ENCODE results near the gene KIAA1217. TPM values are rescaled to one million over a fixed set of nuclear protein-coding genes. Genes with fewer than 3 reads are reported as not detected.

The KIAA1217 gene
- total and polyA plus RNA-seq, 2 experiments from 2014 or later: 5.4 to 8.1 TPM

DNA sequence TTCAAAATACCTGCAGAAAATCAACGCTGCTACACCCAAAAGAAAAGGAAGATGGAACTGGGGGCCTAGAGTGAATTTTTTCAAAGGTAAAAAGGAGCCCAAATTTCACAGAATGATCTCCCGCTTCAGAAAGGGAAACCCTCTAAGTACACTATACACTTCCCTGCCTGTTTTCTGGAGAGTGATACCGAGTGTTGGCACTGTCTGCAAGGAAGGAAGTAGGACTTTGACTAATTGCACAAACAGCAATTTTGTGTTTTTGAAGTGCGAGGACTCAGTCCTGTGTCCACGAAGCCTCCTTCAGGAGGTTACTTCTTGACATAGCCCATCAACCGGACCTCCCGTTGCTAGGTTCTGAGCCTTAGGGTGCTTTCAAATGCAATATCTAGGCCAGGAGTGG lies 106.3 kb downstream of the KIAA1217 start:
- 84 to 85% methylated on average over 7 of the region's 7 CpGs for WGBS, 2 experiments (ENCODE audit: low coverage in 1 of 2, low lambda C conversion rate in 2 of 2, missing lambda C conversion rate in 2 of 2)
- DNase-seq: no peak
- no peak overlapping the region for H3K9ac ChIP-seq
- H3K27ac ChIP-seq: no peak overlapping the region
- no peaks in the 10 kb centered on the region for H3K9me2 ChIP-seq (ENCODE audit: insufficient read depth)
- H3K9me3 ChIP-seq (ENCODE audit: low read depth): no peaks in the 10 kb centered on the region
- no peak overlapping the region for H3K4me3 ChIP-seq
- H3K27me3 ChIP-seq (replicated peaks; ENCODE audit: insufficient read depth): no peaks in the 10 kb centered on the region
- H3K36me3 ChIP-seq (ENCODE audit: low read depth): no peaks in the 10 kb centered on the region
- in situ Hi-C loops (cut with MboI): no loop called here
- no peaks in the 10 kb centered on the region for H3K4me1 ChIP-seq (ENCODE audit: insufficient read depth)
- H3K4me2 ChIP-seq (ENCODE audit: unreplicated experiment): no peak overlapping the region
- no peaks in the 10 kb centered on the region for H3K79me2 ChIP-seq (ENCODE audit: insufficient read depth)
- no peaks in the 10 kb centered on the region for H4K20me1 ChIP-seq (ENCODE audit: insufficient read depth)
- no peaks in the 10 kb centered on the region for H3F3A ChIP-seq (ENCODE audit: insufficient read depth)
- no peak overlapping the region for H2AFZ ChIP-seq
- no peak for TF ChIP-seq EZH2phosphoT487 (IDR thresholded peaks at IDR 0.05; ENCODE audit: insufficient read depth, low read depth)
- TF ChIP-seq EZH2 (IDR thresholded peaks at IDR 0.05; ENCODE audit: insufficient read depth, poor library complexity, severe bottlenecking): no peak

DNA sequence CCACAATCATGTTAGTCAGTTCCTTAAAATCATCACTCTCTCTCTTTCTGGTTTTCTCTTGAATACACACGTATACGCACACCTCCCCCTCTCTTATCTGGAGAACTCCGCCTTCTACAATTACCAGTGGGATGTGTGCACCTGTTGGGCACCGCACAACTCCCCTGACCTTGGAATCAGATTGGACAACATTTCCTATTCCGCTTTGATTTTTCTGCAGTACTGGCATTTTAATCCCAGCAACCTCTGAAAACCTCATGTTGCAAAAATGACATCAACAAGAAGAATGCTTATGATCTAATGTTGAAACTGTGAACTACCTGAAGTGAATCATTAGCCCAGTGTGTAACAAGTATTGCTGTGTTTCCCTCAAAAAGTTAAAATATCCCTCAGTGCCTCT lies 109.6 kb downstream of the KIAA1217 start:
- no peak overlapping the region for H3K9ac ChIP-seq
- TF ChIP-seq EZH2phosphoT487 (IDR thresholded peaks at IDR 0.05; ENCODE audit: insufficient read depth, low read depth): no peak
- no peaks in the 10 kb centered on the region for H3K9me2 ChIP-seq (ENCODE audit: insufficient read depth)
- H3K27me3 ChIP-seq (replicated peaks; ENCODE audit: insufficient read depth): no peaks in the 10 kb centered on the region
- H3K27ac ChIP-seq: no peak overlapping the region
- H3K79me2 ChIP-seq (ENCODE audit: insufficient read depth): no peaks in the 10 kb centered on the region
- H3K4me1 ChIP-seq (ENCODE audit: insufficient read depth): no peaks in the 10 kb centered on the region
- no peak overlapping the region for H3K4me2 ChIP-seq (ENCODE audit: unreplicated experiment)
- H3K9me3 ChIP-seq (ENCODE audit: low read depth): no peaks in the 10 kb centered on the region
- H3K36me3 ChIP-seq (ENCODE audit: low read depth): no peaks in the 10 kb centered on the region
- WGBS, 2 experiments (ENCODE audit: low coverage in 1 of 2, low lambda C conversion rate in 2 of 2, missing lambda C conversion rate in 2 of 2): 76 to 80% methylated on average over 5 of the region's 5 CpGs
- H3F3A ChIP-seq (ENCODE audit: insufficient read depth): no peaks in the 10 kb centered on the region
- H3K4me3 ChIP-seq: no peak overlapping the region
- H4K20me1 ChIP-seq (ENCODE audit: insufficient read depth): no peaks in the 10 kb centered on the region
- in situ Hi-C loops (cut with MboI): no loop called here
- DNase-seq: peak; percentile 18
- H2AFZ ChIP-seq: no peak overlapping the region

DNA sequence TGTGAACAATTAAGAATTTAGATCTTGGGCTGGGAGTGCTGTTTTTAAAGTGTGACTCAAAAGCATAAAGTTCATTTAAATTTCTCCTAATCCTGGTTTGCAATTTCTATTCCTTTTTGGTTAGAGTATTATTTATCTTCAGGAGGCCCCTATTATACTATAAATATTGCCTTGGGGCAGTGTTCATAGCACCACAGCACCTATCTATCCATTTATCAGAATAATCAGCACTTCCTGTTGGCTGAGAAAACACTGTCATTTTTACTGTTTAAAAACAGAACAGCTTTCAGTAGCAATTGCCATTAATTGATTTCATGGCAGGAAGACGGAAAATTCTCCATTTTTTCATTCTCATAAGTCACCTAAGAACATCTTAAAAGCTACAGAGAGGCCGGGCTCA lies 111.4 kb downstream of the KIAA1217 start:
- no peaks in the 10 kb centered on the region for H3K79me2 ChIP-seq (ENCODE audit: insufficient read depth)
- H4K20me1 ChIP-seq (ENCODE audit: insufficient read depth): no peaks in the 10 kb centered on the region
- no peaks in the 10 kb centered on the region for H3K4me1 ChIP-seq (ENCODE audit: insufficient read depth)
- no peaks in the 10 kb centered on the region for H3K27me3 ChIP-seq (replicated peaks; ENCODE audit: insufficient read depth)
- H2AFZ ChIP-seq: no peak overlapping the region
- TF ChIP-seq EZH2phosphoT487 (IDR thresholded peaks at IDR 0.05; ENCODE audit: insufficient read depth, low read depth): no peak
- TF ChIP-seq EZH2 (IDR thresholded peaks at IDR 0.05; ENCODE audit: insufficient read depth, poor library complexity, severe bottlenecking): no peak
- no peak for DNase-seq
- no peak overlapping the region for H3K9ac ChIP-seq
- 48 to 49% methylated on average over 2 of the region's 2 CpGs for WGBS, 2 experiments (ENCODE audit: low coverage in 1 of 2, low lambda C conversion rate in 2 of 2, missing lambda C conversion rate in 2 of 2)
- H3K27ac ChIP-seq: no peak overlapping the region
- in situ Hi-C loops (cut with MboI): no loop called here
- H3K36me3 ChIP-seq (ENCODE audit: low read depth): no peaks in the 10 kb centered on the region
- H3F3A ChIP-seq (ENCODE audit: insufficient read depth): no peaks in the 10 kb centered on the region
- no peak overlapping the region for H3K4me3 ChIP-seq
- H3K9me2 ChIP-seq (ENCODE audit: insufficient read depth): no peaks in the 10 kb centered on the region
- H3K9me3 ChIP-seq (ENCODE audit: low read depth): no peaks in the 10 kb centered on the region
- H3K4me2 ChIP-seq (ENCODE audit: unreplicated experiment): no peak overlapping the region

DNA sequence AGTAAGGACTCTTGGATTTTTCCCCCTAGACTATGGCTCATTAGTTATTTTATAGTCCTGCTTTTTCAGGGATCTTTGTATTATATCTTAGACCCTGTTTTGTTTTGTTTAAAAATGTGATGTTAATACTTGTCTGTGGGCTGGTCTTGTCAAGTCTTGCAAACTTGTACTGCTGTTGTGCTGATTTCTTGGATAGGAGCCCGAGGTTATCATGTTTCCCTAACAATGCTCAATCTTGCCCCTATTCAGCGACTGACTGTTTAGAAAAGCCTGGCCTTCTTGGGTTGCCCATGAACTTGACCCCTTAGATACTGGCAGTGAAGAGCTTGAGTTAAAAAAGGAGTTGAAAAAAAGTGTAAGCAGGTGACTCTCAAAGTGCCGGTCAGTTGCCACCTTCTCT lies 115.7 kb downstream of the KIAA1217 start:
- Histone ChIP-seq H3K9me2 (ENCODE audit: insufficient read depth) (no peaks in the 10 kb centered on the region), H3K36me3 (ENCODE audit: low read depth) (no peaks in the 10 kb centered on the region), H3K79me2 (ENCODE audit: insufficient read depth) (no peaks in the 10 kb centered on the region), H3K9me3 (ENCODE audit: low read depth) (no peaks in the 10 kb centered on the region), H3K9ac (no peak overlapping the region), H3K4me1 (ENCODE audit: insufficient read depth) (no peaks in the 10 kb centered on the region), H3K27me3 (replicated peaks; ENCODE audit: insufficient read depth) (no peaks in the 10 kb centered on the region), H3F3A (ENCODE audit: insufficient read depth) (no peaks in the 10 kb centered on the region), H3K4me2 (ENCODE audit: unreplicated experiment) (no peak overlapping the region), H3K27ac (no peak overlapping the region), H2AFZ (no peak overlapping the region), H4K20me1 (ENCODE audit: insufficient read depth) (no peaks in the 10 kb centered on the region), H3K4me3 (no peak overlapping the region)
- in situ Hi-C loops (cut with MboI): no loop called here
- 69 to 72% methylated on average over 3 of the region's 3 CpGs for WGBS, 2 experiments (ENCODE audit: low coverage in 1 of 2, low lambda C conversion rate in 2 of 2, missing lambda C conversion rate in 2 of 2)
- no peak for DNase-seq
- TF ChIP-seq EZH2 (IDR thresholded peaks at IDR 0.05; ENCODE audit: insufficient read depth, poor library complexity, severe bottlenecking): no peak
- TF ChIP-seq EZH2phosphoT487 (IDR thresholded peaks at IDR 0.05; ENCODE audit: insufficient read depth, low read depth): no peak

DNA sequence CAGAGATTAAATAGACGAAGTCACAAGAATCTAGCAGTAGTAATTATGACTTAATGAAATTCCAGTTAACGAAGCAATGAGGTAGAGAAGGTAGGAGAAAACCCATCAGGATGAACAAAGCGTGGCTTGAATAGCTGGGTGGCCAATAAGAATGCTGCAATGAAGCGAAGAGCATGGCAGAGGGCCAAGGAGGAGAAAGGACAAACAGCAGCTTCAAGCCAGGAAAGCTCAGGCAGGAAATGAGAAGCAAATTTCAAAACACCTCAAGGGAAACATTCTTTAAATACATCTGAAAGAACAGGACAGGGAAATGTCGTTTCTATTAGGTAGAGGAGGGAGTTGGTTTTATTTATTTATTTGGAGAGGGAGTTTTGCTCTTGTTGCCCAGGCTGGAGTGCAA lies 122.5 kb downstream of the KIAA1217 start:
- in situ Hi-C loops (cut with MboI): no loop called here
- DNase-seq: no peak

More for the DNA sequence above, 122.5 kb downstream of the KIAA1217 start:
- no peak overlapping the region for H3K27ac ChIP-seq
- H3K9ac ChIP-seq: no peak overlapping the region
- no peaks in the 10 kb centered on the region for H3K27me3 ChIP-seq (replicated peaks; ENCODE audit: insufficient read depth)
- no peaks in the 10 kb centered on the region for H4K20me1 ChIP-seq (ENCODE audit: insufficient read depth)
- no peak overlapping the region for H3K4me3 ChIP-seq
- H3K36me3 ChIP-seq (ENCODE audit: low read depth): no peaks in the 10 kb centered on the region
- no peaks in the 10 kb centered on the region for H3K9me2 ChIP-seq (ENCODE audit: insufficient read depth)
- H3K4me1 ChIP-seq (ENCODE audit: insufficient read depth): peaks cover 13% of the 10 kb centered on the region
- H3K79me2 ChIP-seq (ENCODE audit: insufficient read depth): no peaks in the 10 kb centered on the region
- H3K9me3 ChIP-seq (ENCODE audit: low read depth): no peaks in the 10 kb centered on the region
- TF ChIP-seq EZH2 (IDR thresholded peaks at IDR 0.05; ENCODE audit: insufficient read depth, poor library complexity, severe bottlenecking) (no peak), EZH2phosphoT487 (IDR thresholded peaks at IDR 0.05; ENCODE audit: insufficient read depth, low read depth) (no peak)
- 66 to 73% methylated on average over 5 of the region's 5 CpGs for WGBS, 2 experiments (ENCODE audit: low coverage in 1 of 2, low lambda C conversion rate in 2 of 2, missing lambda C conversion rate in 2 of 2)
- H2AFZ ChIP-seq: no peak overlapping the region
- H3F3A ChIP-seq (ENCODE audit: insufficient read depth): peaks cover 21% of the 10 kb centered on the region
- no peak overlapping the region for H3K4me2 ChIP-seq (ENCODE audit: unreplicated experiment)

Measured in GM23248 (cell line).